Coronary artery (tissue), 2 donors: ENCODE data around the gene TINCR.
"Not testable (repeated sequence)": the region's sequence is repeated elsewhere in the genome, so short reads cannot be mapped to it uniquely, and the experiment has no call there.

Experiments used
- DNase-seq: peaks from one replicate; pipeline ENCODE4 v3.0.0-alpha.2; 2017; ENCODE audit warnings: low spot score
- H3K27ac ChIP-seq, 2 donors: fragments of 200-600 bp; sonication (generic); one replicate each; pipeline ENCODE4 v1.5.1; 2016 to 2019
- H3K4me3 ChIP-seq: fragments of 200-600 bp; sonication (generic); 2 replicates; pipeline ENCODE4 v1.5.1; 2016; ENCODE audit warnings: mild to moderate bottlenecking, moderate library complexity
- CTCF ChIP-seq: fragments of 200-600 bp; sonication (generic); IDR thresholded peaks from one replicate; pipeline ENCODE4 v1.5.1; 2019; ENCODE audit warnings: antibody characterized with exemption

The TINCR gene

GRCh38 chr19:5567360-5567969 lies at the start of gene TINCR:
TINCR (minus strand) TSS chr19:5567953.
- Histone ChIP-seq H3K27ac (no peak within 1 kb of the TSS), H3K4me3 (peak within 1 kb of the TSS; percentile 54)
- DNase-seq: no peak

GRCh38 chr19:5617080-5617479 lies 49.3 kb upstream of the TINCR start:
- no peak overlapping the region for H3K27ac ChIP-seq
- DNase-seq: no peak
- TF ChIP-seq CTCF: no peak
- H3K4me3 ChIP-seq: no peak overlapping the region

More at GRCh38 chr19:5567360-5567969, at the start of gene TINCR:
- no peak for TF ChIP-seq CTCF

GRCh38 chr19:5615756-5616327 lies 48.1 kb upstream of the TINCR start:
- DNase-seq: no peak
- Histone ChIP-seq H3K27ac (no peak overlapping the region), H3K4me3 (no peak overlapping the region)
- no peak for TF ChIP-seq CTCF

GRCh38 chr19:5612891-5613865 lies 45.4 kb upstream of the TINCR start:
- no peak for TF ChIP-seq CTCF
- Histone ChIP-seq H3K4me3 (no peak overlapping the region), H3K27ac (no peak overlapping the region)
- DNase-seq: no peak

- Histone ChIP-seq H3K4me3 (no peak overlapping the region), H3K27ac (no peak overlapping the region)
- no peak for TF ChIP-seq CTCF
- DNase-seq: no peak
Observed at GRCh38 chr19:5609881-5610448, 42.2 kb upstream of the TINCR start.

GRCh38 chr19:5608766-5609165 lies 41.0 kb upstream of the TINCR start:
- DNase-seq, H3K4me3 ChIP-seq, H3K27ac ChIP-seq: not testable (repeated sequence)

GRCh38 chr19:5608291-5608690 lies 40.5 kb upstream of the TINCR start:
- TF ChIP-seq CTCF: no peak
- DNase-seq: no peak
- H3K4me3 ChIP-seq: no peak overlapping the region
- H3K27ac ChIP-seq: no peak overlapping the region
